Caco-2 (cell line): ENCODE data around the gene ZNF775. TPM values are rescaled to one million over a fixed set of nuclear protein-coding genes. Genes with fewer than 3 reads are reported as not detected.

Experiments
- BruUV-seq: library from RNA; stranded (reverse); fragments of 400-500 nt; replicated peaks from 2 replicates; lab custom pipeline; 2021; lab: Mats Ljungman, UMichigan
- CTCF ChIA-PET: fragments of 300-600 bp; sonication (Branson Sonifier 250); formaldehyde crosslinking; loops from one replicate; lab custom pipeline; 2022; ENCODE audit warnings: antibody characterized with exemption; lab: Charles Lee
- POLR2A ChIA-PET: fragments of 300-600 bp; sonication (Branson Sonifier 250); formaldehyde crosslinking; loops from one replicate; lab custom pipeline; 2022; ENCODE audit warnings: antibody characterized with exemption; lab: Charles Lee
- DNase-seq, 2 experiments: peaks; one replicate each; pipeline versions ENCODE4 v3.0.0 to v3.0.0-alpha.2; 2020 to 2022
- H3K27me3 ChIP-seq: replicated peaks from 2 replicates; pipeline ENCODE4 v1.6.0; 2011; ENCODE audit warnings: low read length; ENCODE audit not compliant: control insufficient read depth, insufficient read depth
- H3K36me3 ChIP-seq: 2 replicates; pipeline ENCODE4 v1.5.1; 2011; ENCODE audit warnings: low read length; ENCODE audit not compliant: control insufficient read depth, insufficient read depth
- H3K4me1 ChIP-seq: fragments of 250-450 bp; sonication (Bioruptor Pico); 2 replicates; pipeline ENCODE4 v1.5.1; 2020; ENCODE audit warnings: mild to moderate bottlenecking
- H3K4me3 ChIP-seq: 2 replicates; pipeline ENCODE4 v1.5.1; 2011; ENCODE audit warnings: low read depth, mild to moderate bottlenecking, control low read depth, low read length
- H3K9me3 ChIP-seq: fragments of 250-450 bp; sonication (Bioruptor Pico); 2 replicates; pipeline ENCODE4 v1.5.1; 2020; ENCODE audit warnings: mild to moderate bottlenecking, moderate library complexity
- H3K27ac Mint-ChIP-seq: one replicate; pipeline ENCODE4 v1.8.0; 2022; ENCODE audit warnings: mixed read lengths; ENCODE audit not compliant: unreplicated experiment
- H3K27me3 Mint-ChIP-seq: one replicate; pipeline ENCODE4 v1.8.0; 2022; ENCODE audit warnings: mixed read lengths; ENCODE audit not compliant: insufficient read depth, unreplicated experiment
- H3K36me3 Mint-ChIP-seq: one replicate; pipeline ENCODE4 v1.8.0; 2022; ENCODE audit warnings: mild to moderate bottlenecking, mixed read lengths; ENCODE audit not compliant: insufficient read depth, unreplicated experiment
- H3K4me1 Mint-ChIP-seq: one replicate; pipeline ENCODE4 v1.8.0; 2022; ENCODE audit warnings: low read depth, mixed read lengths; ENCODE audit not compliant: unreplicated experiment
- H3K4me3 Mint-ChIP-seq: one replicate; pipeline ENCODE4 v1.8.0; 2022; ENCODE audit warnings: mild to moderate bottlenecking, moderate library complexity, mixed read lengths; ENCODE audit not compliant: unreplicated experiment
- H3K9me3 Mint-ChIP-seq: one replicate; pipeline ENCODE4 v1.8.0; 2022; ENCODE audit warnings: mixed read lengths; ENCODE audit not compliant: unreplicated experiment
- CTCF ChIP-seq, 2 experiments: fragments of 200-600 bp in 1 of 2; IDR thresholded peaks; 1 replicate in 1 of 2; 2 replicates in 1 of 2; pipeline versions ENCODE4 v1.5.1 to v1.8.0; 2011 to 2022; ENCODE audit warnings: antibody characterized with exemption in 1 of 2, control low read depth in 1 of 2, inconsistent platforms in 1 of 2, low read depth in 1 of 2, low read length in 1 of 2, mild to moderate bottlenecking in 1 of 2, moderate library complexity in 1 of 2; ENCODE audit not compliant: insufficient read depth in 1 of 2, severe bottlenecking in 1 of 2, unreplicated experiment in 1 of 2
- intact Hi-C: fragments of 100-400 bp; cut with micrococcal nuclease; formaldehyde crosslinking; loops from one replicate; pipeline ENCODE4 v1.10.0; 2022; ENCODE audit not compliant: unreplicated experiment
- total RNA-seq: library from RNA; stranded (reverse); gene quantifications from 2 replicates; pipeline ENCODE4 v1.2.3, GENCODE V29; 2022

ZNF775 gene
- total RNA-seq, 1 experiment from 2014 or later: 4.0 TPM

- BruUV-seq: no TSS peak
- Mint-ChIP-seq H3K27me3 (peaks cover 7% of the 10 kb centered on the region), H3K4me1 (no peaks in the 10 kb centered on the region), H3K9me3 (peaks cover 27% of the 10 kb centered on the region), H3K4me3 (no peak overlapping the region), H3K27ac (no peak overlapping the region), H3K36me3 (no peaks in the 10 kb centered on the region)
- ChIA-PET POLR2A (no interaction called here), CTCF (no interaction called here)
- no peaks in the 10 kb centered on the region for H3K4me1 ChIP-seq
- H3K9me3 ChIP-seq: peaks cover 7% of the 10 kb centered on the region; the same call in 1 of the 2 replicates
- TF ChIP-seq CTCF (IDR thresholded peaks at IDR 0.05; ENCODE audit: insufficient read depth in 1 of 2, low read depth in 1 of 2, low read length in 1 of 2, severe bottlenecking in 1 of 2, unreplicated experiment in 1 of 2): no peak
- DNase-seq: no peak
- no peaks in the 10 kb centered on the region for H3K27me3 ChIP-seq
- intact Hi-C loops: no loop called here
- no peaks in the 10 kb centered on the region for H3K36me3 ChIP-seq
- H3K4me3 ChIP-seq: no peak overlapping the region
Measured at GRCh38 chr7:150442811-150443210, 63.7 kb downstream of the ZNF775 start.

GRCh38 chr7:150443793-150444540 is 64.8 kb downstream of the ZNF775 start:
- H3K4me3 Mint-ChIP-seq: no peak overlapping the region
- Histone ChIP-seq H3K36me3 (no peaks in the 10 kb centered on the region), H3K27me3 (no peaks in the 10 kb centered on the region), H3K4me3 (no peak overlapping the region), H3K9me3 (peaks cover 7% of the 10 kb centered on the region; the same call in 1 of the 2 replicates), H3K4me1 (no peaks in the 10 kb centered on the region)
- no TSS peak for BruUV-seq
- CTCF ChIA-PET: no interaction called here
- DNase-seq: no peak
- peaks cover 10% of the 10 kb centered on the region for H3K27me3 Mint-ChIP-seq
- no peak for TF ChIP-seq CTCF (IDR thresholded peaks at IDR 0.05; ENCODE audit: insufficient read depth in 1 of 2, low read depth in 1 of 2, low read length in 1 of 2, severe bottlenecking in 1 of 2, unreplicated experiment in 1 of 2)
- intact Hi-C loops: no loop called here
- peaks cover 7% of the 10 kb centered on the region for H3K4me1 Mint-ChIP-seq
- no peaks in the 10 kb centered on the region for H3K36me3 Mint-ChIP-seq
- no peak overlapping the region for H3K27ac Mint-ChIP-seq
- POLR2A ChIA-PET: no interaction called here
- peaks cover 27% of the 10 kb centered on the region for H3K9me3 Mint-ChIP-seq

GRCh38 chr7:150444674-150445365 is 65.7 kb downstream of the ZNF775 start:
- Histone ChIP-seq H3K4me3 (no peak overlapping the region), H3K9me3 (peaks cover 7% of the 10 kb centered on the region; the same call in 1 of the 2 replicates), H3K27me3 (0 out of 2 replicates have a peak, but pooled peaks cover 1% of the 10 kb centered on the region), H3K36me3 (no peaks in the 10 kb centered on the region), H3K4me1 (no peaks in the 10 kb centered on the region)
- Mint-ChIP-seq H3K9me3 (peaks cover 27% of the 10 kb centered on the region), H3K4me1 (peaks cover 7% of the 10 kb centered on the region), H3K4me3 (no peak overlapping the region), H3K36me3 (no peaks in the 10 kb centered on the region), H3K27me3 (peaks cover 10% of the 10 kb centered on the region), H3K27ac (no peak overlapping the region)
- no TSS peak for BruUV-seq
- no peak for DNase-seq
- intact Hi-C loops: no loop called here
- POLR2A ChIA-PET: no interaction called here
- TF ChIP-seq CTCF (IDR thresholded peaks at IDR 0.05; ENCODE audit: insufficient read depth in 1 of 2, low read depth in 1 of 2, low read length in 1 of 2, severe bottlenecking in 1 of 2, unreplicated experiment in 1 of 2): no peak
- CTCF ChIA-PET: no interaction called here
